KOPT-K1 (cell line): ENCODE measurements around the gene NKRF.
"Not testable (repeated sequence)": the region's sequence is repeated elsewhere in the genome, so short reads cannot be mapped to it uniquely, and the experiment has no call there.

ENCODE experiments used
- H3K27ac ChIP-seq: fragments of 200-600 bp; sonication (generic); 2 replicates; pipeline ENCODE4 v1.5.1; 2016; ENCODE audit warnings: antibody characterized with exemption, mild to moderate bottlenecking, low read depth, low read length; ENCODE audit not compliant: poor library complexity, severe bottlenecking
- H3K36me3 ChIP-seq: fragments of 200-600 bp; sonication (generic); 2 replicates; pipeline ENCODE4 v1.5.1; 2017; ENCODE audit warnings: antibody characterized with exemption, mild to moderate bottlenecking, low read length, moderate library complexity; ENCODE audit not compliant: insufficient read depth
- H3K9me3 ChIP-seq: fragments of 200-600 bp; sonication (generic); 2 replicates; pipeline ENCODE4 v1.5.1; 2017; ENCODE audit warnings: antibody characterized with exemption, low read length, mild to moderate bottlenecking; ENCODE audit not compliant: insufficient read depth, poor library complexity, severe bottlenecking

The NKRF gene

DNA sequence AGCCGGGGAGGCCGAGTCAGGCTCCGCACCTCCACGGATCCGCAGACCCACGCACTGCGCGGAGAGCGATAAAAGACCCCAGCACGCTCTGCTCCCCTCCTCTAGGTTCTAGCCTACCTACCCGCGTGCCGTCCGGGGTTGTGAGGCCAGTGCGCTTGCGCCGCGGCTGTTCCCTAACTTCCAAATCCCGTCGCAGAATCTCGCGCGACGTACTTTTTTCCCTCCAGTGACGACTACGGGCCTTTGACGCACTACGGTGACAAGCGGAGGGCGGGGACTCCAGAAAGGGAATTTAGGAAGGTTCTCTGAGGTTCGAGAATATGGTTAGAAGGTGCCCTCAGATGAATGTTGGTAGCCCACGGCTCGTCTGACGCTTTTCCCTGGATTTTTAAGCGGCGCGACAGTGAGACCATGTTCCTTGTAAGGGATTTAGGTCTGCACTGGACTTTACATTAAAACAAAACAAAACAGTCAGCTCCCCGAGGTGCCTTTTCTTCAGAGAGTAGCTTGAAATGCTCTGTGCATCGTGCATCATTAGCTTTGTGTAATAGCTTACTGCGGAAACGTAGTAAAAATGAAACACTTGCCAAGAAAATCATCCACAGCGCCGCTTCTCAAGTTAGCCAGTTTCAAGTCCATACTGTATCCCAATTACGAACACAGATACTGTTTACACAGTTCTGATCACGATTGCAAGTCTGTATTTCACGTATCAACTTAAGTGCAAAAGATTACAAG, at the start of gene NKRF:
Gene NKRF, minus strand, starts transcription at position 145 of the 738 bp plus-strand sequence.
- H3K36me3 ChIP-seq = peaks cover 15% of the 10 kb centered on the region
- no peaks in the 10 kb centered on the region for H3K9me3 ChIP-seq
- peak within 1 kb of the TSS; percentile 94 for H3K27ac ChIP-seq

DNA sequence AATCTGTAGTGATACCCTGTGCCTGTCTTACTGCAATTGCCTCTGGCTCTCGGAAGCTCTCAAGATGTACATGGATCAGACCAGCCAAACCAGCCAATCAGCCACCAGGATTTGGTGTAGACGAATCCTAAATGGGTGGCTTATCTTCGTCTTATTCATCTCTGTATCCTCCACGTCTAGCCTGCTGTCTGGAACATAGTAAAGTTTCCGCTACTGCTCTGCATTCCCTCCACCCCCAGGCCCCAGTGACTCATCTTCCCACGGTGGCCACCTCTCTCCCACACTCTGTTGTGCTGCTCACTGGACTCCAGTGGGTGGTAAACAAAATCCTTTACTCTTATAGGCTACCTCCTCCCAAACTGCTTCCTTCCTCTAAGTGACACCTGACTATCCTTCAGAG, 48.9 kb upstream of the NKRF start:
- H3K36me3 ChIP-seq = peaks cover 96% of the 10 kb centered on the region
- H3K9me3 ChIP-seq = no peaks in the 10 kb centered on the region
- H3K27ac ChIP-seq = no peak overlapping the region

DNA sequence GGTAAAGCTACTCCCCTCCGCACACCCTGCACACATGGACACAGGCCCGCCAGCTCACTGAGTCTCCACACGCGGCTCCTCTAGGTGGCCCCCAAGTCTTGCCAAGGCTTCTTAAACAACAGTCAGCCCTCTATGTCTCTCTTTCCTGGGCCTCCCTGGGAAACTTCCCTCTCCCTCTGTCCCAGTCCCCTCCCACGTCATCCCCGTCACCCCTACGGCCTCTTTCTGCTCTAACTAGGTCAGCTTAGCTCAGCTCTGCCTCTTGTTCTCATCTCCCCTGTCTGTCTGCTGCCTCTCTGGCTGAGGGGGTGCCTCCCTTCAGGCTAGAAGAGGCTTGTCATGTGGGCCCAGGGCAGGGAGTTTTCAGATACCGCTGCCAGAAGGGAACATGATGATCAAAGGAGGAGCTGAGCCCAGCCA, 47.9 kb upstream of the NKRF start:
- Histone ChIP-seq H3K9me3 (no peaks in the 10 kb centered on the region), H3K36me3 (peaks cover 95% of the 10 kb centered on the region), H3K27ac (no peak overlapping the region)

DNA sequence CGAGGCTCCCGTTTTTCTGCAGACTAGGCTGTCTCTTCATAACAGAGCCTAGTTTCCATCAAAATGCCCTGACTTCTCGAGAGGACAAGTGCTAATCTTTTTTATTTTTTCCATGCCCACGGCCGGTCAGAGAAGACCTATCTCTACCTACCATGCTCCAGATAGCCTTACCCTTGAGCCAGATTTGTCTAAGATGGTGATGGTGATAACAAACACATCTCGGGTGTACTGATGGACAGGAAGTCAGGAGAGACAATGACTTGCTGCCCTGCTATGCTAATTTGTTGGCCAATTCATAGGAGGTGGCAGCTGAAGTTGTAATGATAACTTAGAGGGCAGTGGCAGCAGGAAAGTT, 42.2 kb upstream of the NKRF start:
- Histone ChIP-seq H3K36me3 (peaks cover 92% of the 10 kb centered on the region), H3K9me3 (no peaks in the 10 kb centered on the region), H3K27ac (no peak overlapping the region)

DNA sequence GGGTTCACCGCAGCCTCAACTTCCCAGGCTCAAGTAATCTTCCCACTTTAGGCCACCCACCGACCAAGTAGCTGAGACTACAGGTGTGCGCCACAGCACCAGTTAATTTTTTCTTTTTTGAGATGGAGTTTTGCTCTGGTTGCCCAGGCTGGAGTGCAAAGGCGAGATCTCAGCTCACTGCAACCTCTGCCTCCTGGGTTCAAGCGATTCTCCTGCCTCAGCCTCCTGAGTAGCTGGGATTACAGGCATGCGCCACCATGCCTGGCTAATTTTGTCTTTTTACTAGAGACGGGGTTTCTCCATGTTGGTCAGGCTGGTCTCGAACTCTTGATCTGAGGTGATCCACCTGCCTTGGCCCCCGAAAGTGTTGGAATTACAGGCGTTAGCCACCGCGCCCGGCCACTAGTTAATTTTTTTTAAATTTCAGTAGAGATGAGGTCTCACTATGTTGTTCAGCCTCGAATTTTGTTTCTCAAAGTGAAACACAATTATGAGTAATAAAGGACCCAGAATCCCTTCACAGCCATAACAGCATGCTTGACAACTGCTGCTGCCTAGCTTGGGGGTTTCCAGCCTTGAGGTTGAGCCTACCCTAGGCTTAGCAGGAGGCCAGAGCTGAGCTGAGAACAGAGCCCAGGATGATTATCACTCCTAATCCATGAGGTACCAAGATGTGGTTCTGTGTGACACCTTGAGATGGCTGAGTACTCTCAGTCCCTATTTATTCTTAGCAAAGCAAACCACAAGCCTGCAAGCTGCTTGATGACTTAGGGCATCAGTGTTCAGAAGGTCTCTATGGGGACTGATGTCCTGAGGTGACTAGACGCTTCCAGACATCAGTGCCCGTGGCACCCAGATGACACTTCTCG, 41.6 kb upstream of the NKRF start:
- Histone ChIP-seq H3K27ac (no peak overlapping the region), H3K9me3 (no peaks in the 10 kb centered on the region), H3K36me3 (peaks cover 92% of the 10 kb centered on the region)

DNA sequence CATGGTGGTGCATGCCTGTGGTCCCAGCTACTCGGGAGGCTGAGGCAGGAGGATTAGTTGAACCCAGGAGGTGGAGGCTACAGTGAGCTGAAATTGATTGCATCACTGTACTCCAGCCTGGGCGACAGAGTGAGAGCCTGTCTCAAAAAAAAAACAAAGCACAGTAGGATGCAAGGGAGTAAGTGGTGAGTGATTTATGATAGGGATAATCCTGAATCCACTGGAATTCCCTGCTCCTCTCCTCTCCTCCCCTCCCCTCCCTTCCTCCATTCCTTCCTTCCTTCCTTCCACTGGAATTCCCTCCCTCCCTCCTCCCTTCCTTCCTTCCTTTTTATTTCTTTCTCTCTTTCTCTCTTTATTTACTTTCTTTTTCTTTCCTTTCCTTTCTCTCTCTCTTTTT, 40.9 kb upstream of the NKRF start:
- no peak overlapping the region for H3K27ac ChIP-seq
- H3K36me3 ChIP-seq = peaks cover 92% of the 10 kb centered on the region
- no peaks in the 10 kb centered on the region for H3K9me3 ChIP-seq

DNA sequence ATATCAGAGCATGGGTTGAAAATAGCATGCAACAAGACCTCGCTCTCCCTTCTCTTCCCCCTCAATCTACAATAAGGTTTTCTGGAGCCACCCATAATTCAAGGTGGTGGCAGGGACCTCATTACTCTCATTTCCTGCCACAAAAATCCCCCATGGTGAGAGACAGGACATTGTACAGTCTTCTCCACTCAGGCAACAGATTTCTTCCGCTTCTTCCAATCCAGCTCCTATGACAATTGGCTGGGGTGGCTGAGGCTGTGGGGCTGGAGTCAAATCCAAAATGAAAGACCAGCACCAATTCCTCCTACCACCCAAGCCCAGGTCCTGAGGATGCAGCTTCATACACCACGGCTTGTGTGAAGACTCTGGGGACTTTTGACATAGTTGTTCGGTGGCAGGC, 40.3 kb upstream of the NKRF start:
- H3K27ac ChIP-seq = no peak overlapping the region
- H3K36me3 ChIP-seq = peaks cover 92% of the 10 kb centered on the region
- no peaks in the 10 kb centered on the region for H3K9me3 ChIP-seq

DNA sequence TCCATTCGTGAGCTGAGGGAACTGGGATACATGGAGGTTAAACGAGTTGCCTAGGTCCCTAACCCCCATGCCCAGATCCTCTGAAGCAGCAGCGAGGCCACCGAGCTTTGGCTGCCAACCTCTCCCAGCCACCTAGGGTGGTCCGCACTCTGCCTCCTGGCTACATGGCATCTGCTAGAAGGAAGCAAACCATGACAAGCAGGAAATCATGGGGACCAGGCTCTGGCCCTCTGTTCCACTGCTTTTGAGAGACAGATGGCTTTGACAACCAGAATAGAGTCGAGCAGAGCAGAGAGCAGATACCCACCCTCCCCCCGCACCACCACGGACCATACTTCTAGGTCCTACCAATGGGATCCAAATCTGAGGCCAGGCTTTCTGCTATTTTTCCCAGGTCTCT, 37.5 kb upstream of the NKRF start:
- no peaks in the 10 kb centered on the region for H3K9me3 ChIP-seq
- no peak overlapping the region for H3K27ac ChIP-seq
- H3K36me3 ChIP-seq = peaks cover 93% of the 10 kb centered on the region

DNA sequence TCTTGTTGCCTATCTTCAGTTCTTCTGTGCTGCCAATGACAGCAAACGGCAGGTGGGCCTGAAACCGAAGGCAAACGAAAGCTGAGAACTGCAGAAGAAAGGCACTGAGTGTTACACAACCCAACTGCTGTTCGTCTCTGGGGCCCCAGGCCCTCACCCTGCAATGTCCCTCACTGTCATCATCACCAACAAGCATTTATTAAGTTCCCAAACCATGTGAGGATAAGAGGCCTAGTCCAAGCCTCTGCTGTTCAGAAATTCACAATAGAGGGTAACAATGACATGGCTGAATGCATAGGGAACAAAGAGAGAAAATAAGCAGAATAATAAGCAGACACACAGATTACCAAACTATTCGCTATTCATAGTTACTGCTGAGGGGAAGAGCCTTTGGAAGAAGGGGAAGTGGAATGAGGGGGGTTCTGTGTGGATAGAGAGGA, 34.5 kb upstream of the NKRF start:
- no peak overlapping the region for H3K27ac ChIP-seq
- peaks cover 93% of the 10 kb centered on the region for H3K36me3 ChIP-seq
- H3K9me3 ChIP-seq = no peaks in the 10 kb centered on the region

DNA sequence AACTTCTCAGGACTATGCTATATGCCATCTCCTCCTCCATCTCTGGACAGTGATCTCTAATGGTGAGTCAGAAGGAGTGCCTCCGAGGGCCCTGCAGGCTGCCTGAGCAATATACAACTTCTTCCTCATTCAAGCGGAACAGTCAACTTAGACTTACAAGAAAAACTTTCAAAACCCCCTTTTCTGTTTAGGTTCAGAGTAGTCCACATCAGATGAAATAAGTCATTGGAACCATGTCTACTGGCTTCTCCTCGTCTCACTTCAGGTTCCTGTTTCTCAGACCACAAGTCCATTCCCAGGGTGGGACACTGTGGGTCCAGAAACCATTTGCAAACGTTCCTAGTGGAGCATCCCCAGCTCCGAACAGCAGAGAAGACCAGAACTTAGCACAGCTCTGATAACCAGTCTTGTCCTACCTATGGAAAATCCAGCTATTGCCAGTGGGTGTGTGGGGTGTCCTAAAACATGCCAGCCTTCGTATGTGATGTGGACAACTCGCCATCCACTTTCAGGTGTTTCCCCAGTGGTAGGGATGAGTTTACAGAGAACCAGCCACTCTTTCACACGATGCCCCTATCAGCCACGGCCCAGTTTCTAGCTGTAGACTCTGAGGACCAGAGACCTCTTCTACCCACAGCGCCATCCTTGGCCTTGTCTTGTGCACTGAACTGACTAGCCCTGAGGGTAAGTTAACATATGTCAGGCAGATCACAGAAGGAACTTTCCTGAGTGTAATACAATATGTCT, 32.7 kb upstream of the NKRF start:
- Histone ChIP-seq H3K27ac (no peak overlapping the region), H3K36me3 (peaks cover 98% of the 10 kb centered on the region), H3K9me3 (no peaks in the 10 kb centered on the region)

DNA sequence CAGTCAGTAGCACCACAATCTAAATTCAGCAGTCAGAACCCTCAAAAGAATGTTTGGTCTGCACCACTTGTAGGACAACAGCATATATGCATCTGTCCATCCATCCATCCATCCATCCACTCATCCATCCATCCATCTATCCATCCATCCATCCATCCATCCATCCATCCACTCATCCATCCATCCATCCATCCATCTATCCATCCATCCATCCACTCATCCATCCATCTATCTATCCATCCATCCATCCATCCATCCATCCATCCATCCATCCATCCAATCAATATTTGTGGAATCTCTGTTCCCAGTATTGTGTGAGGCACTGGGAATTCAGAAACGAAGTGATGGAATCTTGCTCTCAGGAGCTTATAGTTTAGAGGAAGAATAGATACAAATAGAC, 31.2 kb upstream of the NKRF start:
- H3K9me3 ChIP-seq, H3K27ac ChIP-seq: not testable (repeated sequence)
- H3K36me3 ChIP-seq = peaks cover 98% of the 10 kb centered on the region

DNA sequence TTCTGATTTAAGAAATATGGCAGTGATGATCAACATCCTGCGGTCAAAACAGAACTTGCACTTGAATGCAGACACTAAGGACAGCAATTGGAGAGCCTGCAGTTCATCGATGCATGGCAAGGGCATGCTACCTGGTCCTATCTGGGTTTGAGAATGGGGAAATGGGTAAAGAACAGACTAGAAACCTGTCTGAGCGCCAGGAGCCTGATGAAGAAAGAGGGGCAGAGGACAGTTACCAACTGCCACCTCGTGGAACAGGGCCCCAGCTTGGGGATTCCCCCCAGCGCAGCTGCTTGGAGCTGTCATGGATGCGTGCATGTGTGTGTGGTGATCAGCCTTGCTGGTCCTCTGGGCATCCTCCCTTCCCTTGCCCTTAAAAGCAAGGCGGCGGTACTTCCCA, 30.2 kb upstream of the NKRF start:
- Histone ChIP-seq H3K27ac (no peak overlapping the region), H3K9me3 (no peaks in the 10 kb centered on the region), H3K36me3 (peaks cover 98% of the 10 kb centered on the region)

DNA sequence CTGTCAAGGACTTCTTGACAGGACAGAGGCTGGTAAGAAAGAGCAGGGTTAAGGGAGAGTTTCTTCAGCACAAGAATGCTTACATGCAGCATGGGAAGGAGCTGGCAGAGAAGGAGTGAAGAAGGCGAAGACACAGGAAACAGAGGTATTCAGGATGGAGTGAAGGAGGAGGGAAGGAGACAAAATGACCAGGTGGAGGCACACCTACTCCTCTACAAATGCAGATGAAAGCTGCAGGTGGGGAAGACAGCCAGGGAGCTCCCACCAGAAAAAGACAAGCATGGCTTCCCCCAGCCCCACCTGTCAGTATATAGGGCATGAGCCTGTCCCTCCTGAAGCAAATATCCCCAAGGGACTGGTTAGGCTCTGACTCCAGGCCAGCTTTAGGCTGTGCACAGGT, 29.6 kb upstream of the NKRF start:
- Histone ChIP-seq H3K9me3 (no peaks in the 10 kb centered on the region), H3K36me3 (peaks cover 97% of the 10 kb centered on the region), H3K27ac (no peak overlapping the region)

DNA sequence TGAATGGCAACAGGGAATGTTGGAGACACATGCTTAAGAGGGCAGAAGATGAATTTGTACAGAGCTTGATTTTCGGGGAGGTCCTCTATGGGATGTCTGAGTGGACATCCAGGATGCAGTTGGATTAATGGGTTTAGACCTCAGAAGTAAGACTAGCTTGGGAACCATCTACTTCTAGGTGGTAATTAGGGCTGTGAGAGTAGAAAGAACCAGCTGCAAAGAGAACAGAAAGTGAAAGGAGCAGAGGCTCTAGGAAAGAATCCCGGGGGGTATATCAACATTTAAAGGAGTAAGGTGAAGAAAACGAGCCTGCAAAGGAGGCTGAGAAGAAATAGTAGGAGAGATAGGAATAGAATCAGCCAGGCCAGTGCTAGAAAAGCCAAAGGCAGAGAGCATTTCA, 29.0 kb upstream of the NKRF start:
- Histone ChIP-seq H3K36me3 (peaks cover 97% of the 10 kb centered on the region), H3K9me3 (no peaks in the 10 kb centered on the region), H3K27ac (no peak overlapping the region)

DNA sequence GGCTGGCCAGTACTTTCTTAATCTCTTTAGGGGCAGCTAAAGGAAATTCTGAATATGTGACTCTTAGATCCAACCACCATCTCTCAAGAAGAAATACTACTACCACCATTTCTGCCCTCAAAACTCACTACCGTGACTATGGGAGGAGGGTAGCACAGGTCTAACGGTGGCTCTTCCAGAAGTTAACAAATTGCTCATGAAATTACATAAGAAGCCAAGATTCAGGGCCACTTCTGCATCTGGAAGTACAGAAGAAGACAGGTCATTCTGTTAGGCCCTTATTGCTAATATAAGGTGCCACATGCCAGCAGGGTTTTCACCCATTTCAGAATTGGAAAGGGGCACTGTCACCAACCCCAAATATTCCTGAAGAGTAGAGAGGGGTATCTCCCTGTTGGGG, 19.6 kb upstream of the NKRF start:
- no peak overlapping the region for H3K27ac ChIP-seq
- no peaks in the 10 kb centered on the region for H3K9me3 ChIP-seq
- peaks cover 94% of the 10 kb centered on the region for H3K36me3 ChIP-seq
